Stimulated activated effector memory CD8-positive, alpha-beta T cell treated with anti-CD3 and anti-CD28 coated beads, Interleukin-12 subunit alpha, Interleukin-12 subunit beta, amount 100 ng/mL, for 72 hours (primary cell): ENCODE measurements around the gene ATF4.

Experiments used
- ATAC-seq: fragments of 150-1000 bp; cut with Tn5 transposase; 2 replicates; pipeline ENCODE4 v1.10.0; 2021
- DNase-seq, 2 donors: peaks; one replicate each; pipeline ENCODE4 v3.0.0; 2021 to 2022; ENCODE audit warnings: low spot score in 2 of 2
- H3K27ac Mint-ChIP-seq: one replicate; pipeline ENCODE4 v1.8.0; 2022; ENCODE audit warnings: mild to moderate bottlenecking, mixed read lengths
- H3K36me3 Mint-ChIP-seq: one replicate; pipeline ENCODE4 v1.8.0; 2022; ENCODE audit warnings: mild to moderate bottlenecking, mixed read lengths
- H3K4me1 Mint-ChIP-seq: one replicate; pipeline ENCODE4 v1.8.0; 2022; ENCODE audit warnings: mixed read lengths
- H3K4me3 Mint-ChIP-seq: one replicate; pipeline ENCODE4 v1.8.0; 2022; ENCODE audit warnings: mild to moderate bottlenecking, mixed read lengths
- H3K9me3 Mint-ChIP-seq: one replicate; pipeline ENCODE4 v1.8.0; 2022; ENCODE audit warnings: mixed read lengths

ATF4 gene

DNA sequence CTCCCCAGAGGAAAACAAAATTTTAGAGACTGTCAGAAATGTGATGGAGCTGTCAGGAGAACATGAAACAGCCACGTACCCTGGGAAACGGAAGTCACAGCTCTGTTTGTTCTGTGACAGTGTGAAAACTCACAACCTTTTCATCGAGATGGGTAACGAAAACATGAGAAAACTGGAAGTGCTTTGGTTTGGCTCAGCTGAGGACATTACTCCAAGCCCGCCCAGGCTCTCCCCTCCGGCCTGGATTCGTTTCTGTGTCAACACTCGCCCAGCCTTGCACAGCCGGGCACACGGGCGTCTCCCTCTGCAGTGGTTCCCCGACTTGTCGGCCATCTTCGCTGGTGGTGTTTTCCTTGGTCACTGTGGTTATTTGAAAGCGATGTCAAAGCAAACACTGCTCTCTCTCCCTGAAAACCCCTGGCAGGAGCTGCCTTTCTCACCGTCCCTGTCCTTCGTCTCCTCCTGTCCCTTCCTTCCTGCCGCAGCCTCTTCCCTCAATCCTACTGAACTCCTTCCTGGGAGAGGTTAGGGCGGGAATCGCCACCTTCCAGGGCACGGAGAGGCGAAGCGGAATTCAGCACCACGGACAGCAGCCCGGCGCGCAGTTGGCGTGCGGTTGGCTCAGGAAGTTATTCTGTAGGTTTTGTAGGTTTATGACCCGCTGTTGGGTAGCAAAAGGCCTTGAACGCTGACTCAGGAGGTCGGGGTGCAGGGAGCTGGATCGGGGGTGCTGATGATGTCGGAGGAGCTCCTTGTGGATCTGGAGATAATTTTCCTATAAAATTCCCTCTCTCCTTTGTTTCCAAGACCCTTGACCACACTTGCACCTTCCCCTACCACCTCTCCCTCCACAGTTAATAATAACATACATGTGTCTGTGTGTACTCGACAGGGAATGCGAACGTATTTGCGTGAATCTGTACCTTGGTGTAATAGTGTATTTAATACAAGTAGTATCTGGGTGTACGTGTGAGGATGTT is 25.3 kb downstream of the ATF4 start:
- Mint-ChIP-seq H3K4me1 (peaks cover 29% of the 10 kb centered on the region), H3K4me3 (peak overlapping the region; percentile 66), H3K27ac (no peak overlapping the region), H3K9me3 (no peaks in the 10 kb centered on the region), H3K36me3 (no peaks in the 10 kb centered on the region)
- ATAC-seq (peak; percentile 67), DNase-seq (peak; percentile 64 to 86)

GRCh38 chr22:39546889-39547586 is 26.7 kb downstream of the ATF4 start:
- ATAC-seq (no peak), DNase-seq (no peak)
- Mint-ChIP-seq H3K9me3 (no peaks in the 10 kb centered on the region), H3K27ac (no peak overlapping the region), H3K36me3 (no peaks in the 10 kb centered on the region), H3K4me3 (no peak overlapping the region), H3K4me1 (peaks cover 29% of the 10 kb centered on the region)

DNA sequence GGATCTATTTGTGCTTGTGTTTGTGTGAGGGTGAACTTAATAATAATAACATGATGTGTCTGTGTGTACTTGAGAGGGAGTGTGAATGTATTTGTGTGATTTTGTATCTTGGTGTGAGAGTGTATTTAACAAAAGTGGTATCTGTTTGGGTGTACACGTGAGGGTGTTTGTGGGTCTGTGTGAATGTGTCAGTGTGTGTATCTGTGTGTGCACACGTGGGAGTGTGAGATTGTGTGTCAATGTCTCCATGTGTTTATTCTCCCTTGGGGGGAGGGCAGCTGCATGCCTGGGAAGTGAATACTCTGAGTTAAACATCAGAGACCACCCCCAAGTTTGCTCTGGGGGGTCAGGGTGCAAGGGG is 27.2 kb downstream of the ATF4 start:
- Mint-ChIP-seq H3K4me3 (no peak overlapping the region), H3K36me3 (no peaks in the 10 kb centered on the region), H3K27ac (no peak overlapping the region), H3K9me3 (no peaks in the 10 kb centered on the region), H3K4me1 (peaks cover 29% of the 10 kb centered on the region)
- ATAC-seq (no peak), DNase-seq (no peak)

DNA sequence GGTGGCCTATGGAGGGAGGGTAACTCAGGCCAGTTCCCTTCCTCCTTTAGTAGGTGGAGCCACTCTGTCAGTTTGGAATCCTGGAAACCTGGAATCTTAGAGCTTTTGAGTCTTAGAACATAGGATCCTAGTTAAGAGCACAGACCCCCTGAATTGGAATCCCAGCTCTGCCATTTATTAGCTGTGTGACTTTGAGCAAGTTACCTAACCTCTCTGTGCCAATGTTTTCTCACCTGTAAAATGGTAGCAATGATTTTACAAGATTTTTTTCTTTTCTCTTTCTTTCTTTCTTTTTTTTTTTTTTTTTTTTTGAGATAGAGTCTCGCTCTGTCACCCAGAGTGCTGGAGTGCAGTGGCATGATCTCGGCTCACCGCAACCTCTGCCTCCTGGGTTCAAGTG is 33.1 kb downstream of the ATF4 start:
- Mint-ChIP-seq H3K36me3 (peaks cover 6% of the 10 kb centered on the region), H3K9me3 (no peaks in the 10 kb centered on the region), H3K4me1 (peaks cover 7% of the 10 kb centered on the region), H3K4me3 (no peak overlapping the region), H3K27ac (no peak overlapping the region)
- no peak for DNase-seq
- no peak for ATAC-seq

DNA sequence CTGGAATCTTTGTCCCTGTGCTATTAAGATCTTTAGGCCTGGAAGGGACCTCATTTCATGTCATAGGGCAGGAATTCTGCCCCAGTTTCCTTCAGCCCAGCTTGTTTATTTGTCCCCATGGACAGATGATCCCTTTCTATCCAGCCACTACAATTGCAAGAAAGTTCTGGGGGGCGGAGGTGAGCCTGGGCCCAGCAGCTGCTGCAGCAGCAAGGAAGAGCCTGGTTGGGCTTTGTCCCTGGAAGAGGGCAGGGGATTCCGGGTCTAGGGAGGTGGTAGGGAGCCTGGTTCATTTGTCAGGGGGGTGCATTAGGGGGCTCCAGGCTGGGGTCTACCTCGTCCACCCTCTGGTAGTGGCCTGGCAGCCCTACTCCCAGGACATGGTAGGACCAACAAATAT is 33.8 kb downstream of the ATF4 start:
- no peak overlapping the region for H3K27ac Mint-ChIP-seq
- no peaks in the 10 kb centered on the region for H3K9me3 Mint-ChIP-seq
- no peak overlapping the region for H3K4me3 Mint-ChIP-seq
- H3K36me3 Mint-ChIP-seq: peaks cover 6% of the 10 kb centered on the region
- H3K4me1 Mint-ChIP-seq: peaks cover 7% of the 10 kb centered on the region
- ATAC-seq: no peak
- no peak for DNase-seq

DNA sequence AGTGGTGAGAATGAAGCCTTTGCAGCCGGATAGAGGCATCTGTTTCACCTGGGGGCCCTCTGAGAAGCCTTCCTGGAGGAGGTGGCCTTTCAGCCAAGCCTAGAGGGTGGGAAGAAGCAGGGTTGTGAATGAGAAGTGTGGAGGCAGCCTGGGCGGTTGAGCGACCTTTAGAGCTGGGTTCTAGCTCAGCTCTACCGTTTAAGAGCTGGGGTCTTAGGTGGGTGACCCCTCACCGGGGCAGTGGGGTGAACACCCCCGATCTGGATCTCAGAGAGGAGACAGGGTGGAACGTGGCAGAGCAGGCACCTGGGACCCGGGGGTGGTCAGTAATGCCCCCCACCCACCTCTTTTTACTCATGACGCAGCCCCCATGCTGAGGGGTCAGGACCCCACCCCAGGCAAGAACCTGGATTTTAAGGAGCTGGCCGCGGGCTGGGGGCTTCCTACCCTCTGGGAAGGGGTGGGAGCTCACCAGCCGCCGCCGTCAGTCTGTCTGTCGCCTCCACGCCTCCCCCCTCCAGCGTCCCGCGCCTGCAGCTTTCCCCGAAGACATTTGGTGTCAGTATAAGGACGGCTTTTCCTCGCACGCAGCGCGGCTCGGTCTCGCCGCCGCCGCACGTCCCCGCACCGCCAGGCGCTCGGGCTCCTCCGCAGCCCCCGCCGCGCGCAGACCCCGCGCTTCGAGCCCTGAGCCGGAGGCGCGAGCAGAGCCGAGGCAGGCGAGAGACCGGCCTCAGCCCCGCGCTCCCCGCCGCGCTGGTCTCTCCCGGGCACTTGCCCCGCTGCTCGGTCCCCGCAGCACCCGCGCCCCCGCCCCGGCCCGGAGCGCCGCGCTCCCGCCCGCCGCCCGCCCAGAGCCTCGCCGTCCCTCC is 36.8 kb downstream of the ATF4 start:
- peak overlapping the region; percentile 54 for H3K4me3 Mint-ChIP-seq
- no peak for DNase-seq
- no peaks in the 10 kb centered on the region for H3K9me3 Mint-ChIP-seq
- peaks cover 7% of the 10 kb centered on the region for H3K4me1 Mint-ChIP-seq
- no peak overlapping the region for H3K27ac Mint-ChIP-seq
- no peak for ATAC-seq
- H3K36me3 Mint-ChIP-seq: peaks cover 6% of the 10 kb centered on the region

DNA sequence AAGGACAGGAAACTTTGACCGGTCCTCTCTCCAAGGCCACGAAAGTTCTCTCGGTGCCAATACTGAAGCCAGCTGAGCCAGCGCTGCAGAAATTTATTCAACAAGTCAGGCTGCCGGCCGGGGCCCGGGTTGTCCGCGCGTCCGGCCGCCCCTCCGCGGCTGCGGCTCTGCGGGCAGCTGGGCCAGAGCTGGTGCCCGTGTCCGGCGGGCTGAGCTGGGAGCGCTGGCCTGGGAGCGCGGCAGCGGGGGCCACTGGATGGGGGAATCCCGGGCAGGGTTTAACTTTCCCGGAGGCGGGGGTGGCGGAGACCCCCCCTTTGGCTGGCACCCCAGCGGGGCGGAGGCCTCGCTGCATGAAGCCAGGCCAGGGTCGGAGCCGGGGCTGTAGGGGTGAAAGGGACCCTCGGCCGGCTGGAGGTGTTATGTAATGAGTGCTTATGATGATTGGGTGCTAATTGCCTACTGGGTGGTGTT is 37.9 kb downstream of the ATF4 start:
- Mint-ChIP-seq H3K27ac (no peak overlapping the region), H3K9me3 (no peaks in the 10 kb centered on the region), H3K36me3 (peaks cover 6% of the 10 kb centered on the region), H3K4me3 (peak overlapping the region; percentile 26), H3K4me1 (peaks cover 7% of the 10 kb centered on the region)
- no peak for DNase-seq
- ATAC-seq: no peak

GRCh38 chr22:39558950-39559349 is 38.6 kb downstream of the ATF4 start:
- DNase-seq (no peak), ATAC-seq (no peak)
- peaks cover 6% of the 10 kb centered on the region for H3K36me3 Mint-ChIP-seq
- no peaks in the 10 kb centered on the region for H3K9me3 Mint-ChIP-seq
- H3K4me3 Mint-ChIP-seq: no peak overlapping the region
- H3K27ac Mint-ChIP-seq: no peak overlapping the region
- H3K4me1 Mint-ChIP-seq: peaks cover 7% of the 10 kb centered on the region

DNA sequence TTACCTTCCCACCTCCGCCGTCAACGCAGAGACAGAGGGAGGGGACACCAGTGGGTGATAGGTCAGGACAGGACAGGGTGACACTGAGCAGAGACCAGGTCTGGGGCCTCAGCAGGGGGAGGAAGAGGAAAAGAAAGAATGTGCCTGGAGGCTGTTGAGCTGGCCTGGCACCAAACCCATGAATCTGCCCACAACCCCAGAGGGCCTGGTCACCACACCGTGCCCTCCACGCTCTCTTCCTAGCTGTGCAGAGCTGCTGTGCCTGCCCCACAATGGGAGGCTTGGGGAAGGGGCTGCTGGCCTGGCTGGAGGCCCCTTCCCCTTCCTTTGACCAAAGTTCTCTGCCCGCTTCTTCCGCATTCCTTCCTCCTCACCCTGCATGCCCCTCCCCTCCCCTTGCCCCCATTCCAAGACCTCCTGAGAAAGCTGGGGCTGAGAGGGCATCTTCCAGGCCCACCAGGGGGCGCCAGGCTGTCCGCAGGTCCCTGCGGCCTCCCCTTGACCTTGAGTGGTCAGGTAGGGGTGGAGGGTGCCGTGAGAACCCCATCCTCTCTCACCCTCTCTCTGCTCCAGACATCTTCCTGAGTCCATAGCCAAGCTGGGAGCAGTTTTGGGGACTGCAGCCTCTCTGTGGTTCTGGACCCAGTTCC is 39.2 kb downstream of the ATF4 start:
- ATAC-seq (no peak), DNase-seq (no peak)
- peaks cover 7% of the 10 kb centered on the region for H3K4me1 Mint-ChIP-seq
- H3K36me3 Mint-ChIP-seq: peaks cover 6% of the 10 kb centered on the region
- no peak overlapping the region for H3K27ac Mint-ChIP-seq
- H3K4me3 Mint-ChIP-seq: no peak overlapping the region
- H3K9me3 Mint-ChIP-seq: no peaks in the 10 kb centered on the region

DNA sequence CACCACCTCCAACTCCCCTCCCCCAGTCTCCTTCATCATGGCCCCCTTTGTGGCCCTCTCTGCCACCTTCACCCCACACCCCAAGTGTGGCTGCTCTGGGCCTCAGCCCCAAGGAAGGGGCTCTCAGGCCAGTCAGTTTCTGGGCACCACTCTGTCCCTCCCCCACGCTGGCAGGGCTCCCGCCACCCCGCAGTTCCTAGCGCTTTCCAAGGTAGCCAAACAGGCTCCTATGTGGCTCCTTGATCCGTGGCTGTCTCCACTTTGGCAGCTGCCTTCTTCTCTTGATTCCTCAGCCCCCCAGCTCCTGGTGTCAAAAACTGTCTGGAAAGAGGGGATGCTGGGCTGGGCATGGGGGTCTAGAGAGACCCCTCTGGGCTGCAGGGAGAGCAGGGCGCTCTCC is 39.8 kb downstream of the ATF4 start:
- H3K4me1 Mint-ChIP-seq: peaks cover 7% of the 10 kb centered on the region
- DNase-seq (no peak), ATAC-seq (no peak)
- peaks cover 6% of the 10 kb centered on the region for H3K36me3 Mint-ChIP-seq
- H3K4me3 Mint-ChIP-seq: no peak overlapping the region
- H3K27ac Mint-ChIP-seq: no peak overlapping the region
- no peaks in the 10 kb centered on the region for H3K9me3 Mint-ChIP-seq

GRCh38 chr22:39562839-39563489 is 42.6 kb downstream of the ATF4 start:
- Mint-ChIP-seq H3K4me1 (peaks cover 22% of the 10 kb centered on the region), H3K27ac (no peak overlapping the region), H3K4me3 (no peak overlapping the region), H3K9me3 (peaks cover 5% of the 10 kb centered on the region), H3K36me3 (no peaks in the 10 kb centered on the region)
- ATAC-seq: no peak
- DNase-seq: no peak

DNA sequence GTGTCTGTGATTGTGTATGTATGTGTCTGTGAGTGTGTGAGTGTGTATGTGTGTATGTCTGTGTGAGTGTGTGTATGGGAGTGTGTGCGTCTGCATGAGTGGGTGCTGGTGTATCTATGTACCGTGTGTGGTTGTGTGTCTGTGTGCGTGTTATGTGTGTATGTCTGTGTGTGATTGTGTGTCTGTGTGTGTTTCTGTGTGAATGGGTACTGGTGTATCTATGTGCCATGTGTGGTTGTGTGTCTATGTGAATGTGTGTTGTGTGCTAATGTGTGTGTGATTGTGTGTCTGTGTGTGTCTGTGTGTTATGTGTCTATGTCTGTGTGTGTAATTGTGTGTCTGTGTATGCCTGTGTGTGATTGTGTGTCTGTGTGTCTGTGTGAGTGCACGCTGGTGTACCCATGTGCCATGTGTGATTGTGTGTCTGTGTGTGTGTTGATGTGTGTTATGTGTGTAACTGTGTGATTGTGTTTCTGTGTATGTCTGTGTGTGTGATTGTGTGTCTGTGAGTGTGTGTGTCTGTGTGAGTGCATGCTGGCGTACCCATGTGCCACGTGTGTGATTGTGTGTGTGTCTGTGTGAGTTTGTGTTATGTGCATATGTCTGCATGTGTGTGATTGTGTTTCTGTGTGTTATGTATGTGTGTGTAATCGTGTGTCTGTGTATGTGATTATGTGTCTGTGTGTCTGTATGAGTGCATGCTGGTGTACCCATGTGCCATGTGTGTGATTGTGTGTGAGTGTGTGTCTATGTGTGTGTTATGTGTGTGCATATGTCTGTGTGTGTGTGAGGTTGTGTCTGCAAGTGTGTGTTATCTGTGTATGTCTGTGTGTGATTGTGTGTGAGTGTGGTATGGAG is 43.4 kb downstream of the ATF4 start:
- Mint-ChIP-seq H3K9me3 (peaks cover 5% of the 10 kb centered on the region), H3K27ac (no peak overlapping the region), H3K36me3 (no peaks in the 10 kb centered on the region), H3K4me1 (peaks cover 24% of the 10 kb centered on the region), H3K4me3 (no peak overlapping the region)
- ATAC-seq (no peak), DNase-seq (no peak)

- ATAC-seq: no peak
Observed at GRCh38 chr22:39565414-39565944, 45.1 kb downstream of the ATF4 start.

More at GRCh38 chr22:39565414-39565944, 45.1 kb downstream of the ATF4 start:
- Mint-ChIP-seq H3K36me3 (no peaks in the 10 kb centered on the region), H3K27ac (no peak overlapping the region), H3K4me1 (peaks cover 24% of the 10 kb centered on the region), H3K4me3 (no peak overlapping the region), H3K9me3 (peaks cover 5% of the 10 kb centered on the region)
- DNase-seq: no peak
